ENCODE measurements around the gene PDHA1.

PDHA1 gene

GRCh38 chrX:19389227-19389845 lies 45.6 kb downstream of the PDHA1 start:
- H3K4me3 Mint-ChIP-seq, result no peak overlapping the region
- no peak for ATAC-seq
- H3K27ac Mint-ChIP-seq, result no peak overlapping the region
- no peak for DNase-seq
- no peaks in the 10 kb centered on the region for H3K9me3 Mint-ChIP-seq
- no peaks in the 10 kb centered on the region for H3K4me1 Mint-ChIP-seq
- no peaks in the 10 kb centered on the region for H3K27me3 Mint-ChIP-seq
- H3K36me3 Mint-ChIP-seq (ENCODE audit: low read depth), result no peaks in the 10 kb centered on the region

GRCh38 chrX:19392078-19392477 lies 48.4 kb downstream of the PDHA1 start:
- DNase-seq (no peak), ATAC-seq (no peak)
- Mint-ChIP-seq H3K4me3 (no peak overlapping the region), H3K36me3 (ENCODE audit: low read depth) (no peaks in the 10 kb centered on the region), H3K27ac (no peak overlapping the region), H3K4me1 (peaks cover 5% of the 10 kb centered on the region), H3K9me3 (no peaks in the 10 kb centered on the region), H3K27me3 (no peaks in the 10 kb centered on the region)

GRCh38 chrX:19392703-19393102 lies 49.0 kb downstream of the PDHA1 start:
- Mint-ChIP-seq H3K9me3 (no peaks in the 10 kb centered on the region), H3K27me3 (no peaks in the 10 kb centered on the region), H3K4me3 (no peak overlapping the region), H3K36me3 (ENCODE audit: low read depth) (no peaks in the 10 kb centered on the region), H3K4me1 (peaks cover 5% of the 10 kb centered on the region), H3K27ac (no peak overlapping the region)
- no peak for DNase-seq
- ATAC-seq, result no peak

DNA sequence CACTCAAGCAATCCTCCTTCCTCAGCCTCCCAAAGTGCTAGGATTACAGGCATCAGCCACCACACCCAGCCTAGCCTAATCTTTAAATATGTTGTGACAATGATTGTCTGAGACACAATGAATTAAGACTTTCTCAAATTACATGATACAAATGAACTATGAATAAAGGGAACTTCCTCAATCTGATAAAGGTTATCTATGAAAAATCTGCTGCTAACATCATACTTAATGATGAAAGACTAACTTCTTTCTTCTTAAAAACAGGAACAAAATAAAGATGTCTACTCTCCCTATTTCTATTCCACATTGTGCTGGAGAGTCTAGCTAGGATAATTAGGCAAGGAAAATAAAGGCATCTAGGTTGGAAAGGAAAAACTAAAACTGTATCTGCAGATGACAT lies 60.0 kb downstream of the PDHA1 start:
- H3K9me3 Mint-ChIP-seq, result no peaks in the 10 kb centered on the region
- no peaks in the 10 kb centered on the region for H3K36me3 Mint-ChIP-seq (ENCODE audit: low read depth)

GRCh38 chrX:19410259-19410658 lies 66.5 kb downstream of the PDHA1 start:
- Mint-ChIP-seq H3K9me3 (no peaks in the 10 kb centered on the region), H3K36me3 (ENCODE audit: low read depth) (no peaks in the 10 kb centered on the region), H3K4me1 (no peaks in the 10 kb centered on the region), H3K27ac (no peak overlapping the region), H3K4me3 (no peak overlapping the region), H3K27me3 (peaks cover 5% of the 10 kb centered on the region)
- ATAC-seq (no peak), DNase-seq (no peak)

More for the DNA sequence above, 60.0 kb downstream of the PDHA1 start:
- Mint-ChIP-seq H3K4me3 (no peak overlapping the region), H3K4me1 (no peaks in the 10 kb centered on the region), H3K27ac (no peak overlapping the region), H3K27me3 (peaks cover 4% of the 10 kb centered on the region)
- no peak for DNase-seq
- ATAC-seq, result no peak

Measured in activated naive CD8-positive, alpha-beta T cell treated with anti-CD3 and anti-CD28 coated beads, Interleukin-2, amount 50 U/mL, for 24 hours (primary cell).